Testis (tissue), 2 donors: Measurements from ENCODE around the gene ATP8B2.

ENCODE experiments used
- CTCF ChIP-seq, 3 experiments: fragments of 450-650 bp in 2 of 3; fragments of 200-600 bp in 1 of 3; sonication (generic) in 1 of 3; IDR thresholded peaks; one replicate each; pipeline ENCODE4 v1.5.1; 2016 to 2019; ENCODE audit warnings: antibody characterized with exemption in 3 of 3, mild to moderate bottlenecking in 2 of 3, moderate library complexity in 1 of 3
- POLR2A ChIP-seq: fragments of 450-650 bp; IDR thresholded peaks from one replicate; pipeline ENCODE4 v1.6.1; 2017; ENCODE audit warnings: antibody characterized with exemption, mild to moderate bottlenecking, moderate library complexity

GRCh38 chr1:154306151-154306550 is 19.2 kb upstream of the ATP8B2 start:
- TF ChIP-seq CTCF (IDR thresholded peaks at IDR 0.05): no peak
- no peak for TF ChIP-seq POLR2A
